Measurements from ENCODE around the gene HGS. TPM values are rescaled to one million over a fixed set of nuclear protein-coding genes. Genes with fewer than 3 reads are reported as not detected.

The HGS gene
- total RNA-seq, 4 donors from 2014 or later = 48.2 to 86.8 (median 84.0) TPM

DNA sequence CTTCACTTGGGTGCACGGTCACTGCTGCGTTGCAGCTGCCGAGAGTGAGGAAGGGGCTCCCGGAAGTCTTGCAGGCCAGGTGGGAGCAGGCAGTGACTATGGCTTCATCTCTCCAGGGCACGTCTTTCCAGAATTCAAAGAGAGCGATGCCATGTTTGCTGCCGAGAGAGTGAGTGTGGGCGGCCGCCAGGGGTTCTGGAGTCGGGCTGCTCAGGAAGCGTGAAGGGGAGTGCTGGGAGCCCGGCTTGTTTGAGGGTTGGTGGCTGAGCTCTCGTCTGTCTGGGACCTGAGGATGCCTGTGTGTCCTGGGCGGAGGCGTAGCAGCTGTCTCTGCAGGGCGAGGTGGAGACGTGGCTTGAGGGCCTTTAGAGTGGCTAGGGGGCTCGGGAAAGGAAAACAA, 6.3 kb downstream of the HGS start:
- Histone ChIP-seq H3K27ac (no peak overlapping the region), H3K4me1 (peaks cover 15 to 45% (median 18%) of the 10 kb centered on the region in 3 donors), H3K9me3 (no peaks in the 10 kb centered on the region), H3K27me3 (no peaks in the 10 kb centered on the region), H3K36me3 (peaks cover 84 to 99% (median 85%) of the 10 kb centered on the region in 3 donors), H3K4me3 (no peak overlapping the region)
- WGBS, 2 donors = 90 to 96% methylated on average over 2 to 8 of the region's 18 CpGs
- intact Hi-C loops (cut with DNase I) = no loop called here
- TF ChIP-seq POLR2A (IDR thresholded peaks at IDR 0.05) = no peak
- TF ChIP-seq, protein P1, sequence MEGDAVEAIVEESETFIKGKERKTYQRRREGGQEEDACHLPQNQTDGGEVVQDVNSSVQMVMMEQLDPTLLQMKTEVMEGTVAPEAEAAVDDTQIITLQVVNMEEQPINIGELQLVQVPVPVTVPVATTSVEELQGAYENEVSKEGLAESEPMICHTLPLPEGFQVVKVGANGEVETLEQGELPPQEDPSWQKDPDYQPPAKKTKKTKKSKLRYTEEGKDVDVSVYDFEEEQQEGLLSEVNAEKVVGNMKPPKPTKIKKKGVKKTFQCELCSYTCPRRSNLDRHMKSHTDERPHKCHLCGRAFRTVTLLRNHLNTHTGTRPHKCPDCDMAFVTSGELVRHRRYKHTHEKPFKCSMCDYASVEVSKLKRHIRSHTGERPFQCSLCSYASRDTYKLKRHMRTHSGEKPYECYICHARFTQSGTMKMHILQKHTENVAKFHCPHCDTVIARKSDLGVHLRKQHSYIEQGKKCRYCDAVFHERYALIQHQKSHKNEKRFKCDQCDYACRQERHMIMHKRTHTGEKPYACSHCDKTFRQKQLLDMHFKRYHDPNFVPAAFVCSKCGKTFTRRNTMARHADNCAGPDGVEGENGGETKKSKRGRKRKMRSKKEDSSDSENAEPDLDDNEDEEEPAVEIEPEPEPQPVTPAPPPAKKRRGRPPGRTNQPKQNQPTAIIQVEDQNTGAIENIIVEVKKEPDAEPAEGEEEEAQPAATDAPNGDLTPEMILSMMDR (IDR thresholded peaks at IDR 0.05) = no peak
- no peak for DNase-seq

DNA sequence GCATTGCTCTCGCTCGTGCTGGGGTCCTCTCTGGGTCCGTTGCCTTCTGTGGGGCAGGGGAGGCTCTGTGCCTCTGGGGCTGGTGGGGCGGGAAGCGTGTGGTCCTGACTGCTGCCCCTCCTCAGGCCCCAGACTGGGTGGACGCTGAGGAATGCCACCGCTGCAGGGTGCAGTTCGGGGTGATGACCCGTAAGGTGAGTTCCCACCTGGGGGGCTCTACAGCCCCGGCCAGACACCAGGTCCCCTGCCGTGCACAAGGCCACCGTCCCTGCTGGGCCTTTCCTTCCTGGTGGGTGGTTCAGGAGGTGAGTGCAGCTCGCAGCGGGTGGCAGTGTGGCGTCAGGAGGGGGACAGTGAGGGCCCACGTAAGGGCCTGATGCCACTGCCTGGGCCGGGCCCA, 6.7 kb downstream of the HGS start:
- WGBS, 2 donors = 91% methylated on average over 4 of the region's 17 CpGs; no CpG with 5 or more reads in 1 of the 2 donors
- H3K27me3 ChIP-seq = no peaks in the 10 kb centered on the region
- DNase-seq = no peak
- H3K4me1 ChIP-seq = peaks cover 11 to 40% (median 14%) of the 10 kb centered on the region in 3 donors
- H3K27ac ChIP-seq = no peak overlapping the region
- H3K9me3 ChIP-seq = no peaks in the 10 kb centered on the region
- no peak overlapping the region for H3K4me3 ChIP-seq
- H3K36me3 ChIP-seq = peaks cover 88 to 100% (median 90%) of the 10 kb centered on the region in 3 donors
- intact Hi-C loops (cut with DNase I) = no loop called here
- no peak for TF ChIP-seq POLR2A (IDR thresholded peaks at IDR 0.05)

DNA sequence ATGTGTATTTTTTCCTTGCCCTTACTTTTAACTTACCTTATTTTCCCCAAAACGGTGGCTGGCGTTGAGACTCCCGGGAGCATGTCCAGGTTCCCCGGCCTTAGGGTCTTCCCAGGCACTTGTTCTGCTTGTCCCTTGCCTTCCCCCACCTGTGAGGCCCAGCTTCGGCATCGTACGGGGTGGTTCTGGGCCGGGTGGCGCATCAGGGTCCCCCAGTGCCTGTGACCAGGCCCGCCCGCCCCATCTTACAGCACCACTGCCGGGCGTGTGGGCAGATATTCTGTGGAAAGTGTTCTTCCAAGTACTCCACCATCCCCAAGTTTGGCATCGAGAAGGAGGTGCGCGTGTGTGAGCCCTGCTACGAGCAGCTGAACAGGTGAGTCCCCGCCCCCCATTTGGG, 7.4 kb downstream of the HGS start:
- Histone ChIP-seq H3K4me1 (peaks cover 8 to 34% (median 12%) of the 10 kb centered on the region in 3 donors), H3K4me3 (no peak overlapping the region), H3K27me3 (no peaks in the 10 kb centered on the region), H3K9me3 (no peaks in the 10 kb centered on the region), H3K27ac (no peak overlapping the region), H3K36me3 (peaks cover 88 to 100% (median 94%) of the 10 kb centered on the region in 3 donors)
- intact Hi-C loops (cut with DNase I) = no loop called here
- TF ChIP-seq, protein P1 (IDR thresholded peaks at IDR 0.05) = no peak
- no peak for TF ChIP-seq POLR2A (IDR thresholded peaks at IDR 0.05)
- 82 to 88% methylated on average over 4 to 14 of the region's 18 CpGs for WGBS, 2 donors
- no peak for DNase-seq

DNA sequence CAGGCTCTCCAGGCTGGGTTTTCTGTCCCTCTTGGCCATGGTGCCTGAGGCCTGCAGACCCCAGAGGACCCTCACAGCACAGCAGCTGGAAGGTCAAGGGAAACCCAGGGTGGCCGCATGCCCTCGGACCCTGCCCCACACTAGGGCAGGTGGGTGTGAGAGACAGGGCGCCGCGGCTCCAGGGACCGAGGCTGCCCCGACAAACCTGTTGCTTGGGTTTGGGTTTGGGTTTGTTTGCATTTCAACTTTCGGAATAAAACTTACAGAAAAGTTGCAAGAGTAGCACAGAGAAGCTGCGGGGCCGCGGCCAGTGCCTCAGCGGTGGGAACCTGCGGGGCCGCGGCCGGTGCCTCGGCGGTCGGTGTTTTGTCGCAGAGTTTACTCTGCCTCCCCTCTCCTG, 7.8 kb downstream of the HGS start:
- intact Hi-C loops (cut with DNase I) = no loop called here
- DNase-seq = no peak

DNA sequence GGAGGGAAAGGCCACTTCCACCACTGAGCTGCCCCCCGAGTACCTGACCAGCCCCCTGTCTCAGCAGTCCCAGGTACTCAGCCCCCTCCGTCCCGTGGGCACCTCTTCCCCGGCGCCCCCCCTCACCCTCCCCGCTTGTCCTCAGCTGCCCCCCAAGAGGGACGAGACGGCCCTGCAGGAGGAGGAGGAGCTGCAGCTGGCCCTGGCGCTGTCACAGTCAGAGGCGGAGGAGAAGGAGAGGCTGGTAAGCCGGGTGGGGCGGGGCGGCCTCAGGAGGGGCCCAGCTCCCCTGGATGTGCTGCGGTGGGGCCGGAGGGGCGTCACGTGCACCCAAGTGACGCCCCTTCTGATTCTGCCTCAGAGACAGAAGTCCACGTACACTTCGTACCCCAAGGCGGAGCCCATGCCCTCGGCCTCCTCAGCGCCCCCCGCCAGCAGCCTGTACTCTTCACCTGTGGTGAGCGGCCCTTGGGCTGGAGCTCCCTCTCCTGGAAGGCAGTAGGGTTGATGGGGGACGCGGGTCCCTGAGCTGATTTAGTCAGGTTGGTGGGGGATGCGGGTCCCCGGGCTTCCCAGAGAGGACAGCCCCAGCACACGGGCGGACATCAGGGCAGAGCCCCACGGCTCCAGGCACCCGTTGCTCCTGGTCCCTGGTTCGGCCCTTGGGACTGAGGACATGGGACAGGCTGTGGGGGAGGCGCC, 9.8 kb downstream of the HGS start:
- TF ChIP-seq, protein P1 (IDR thresholded peaks at IDR 0.05) = no peak
- TF ChIP-seq POLR2A (IDR thresholded peaks at IDR 0.05) = no peak
- H3K27ac ChIP-seq = no peak overlapping the region
- H3K4me3 ChIP-seq = no peak overlapping the region
- peaks cover 85 to 100% (median 88%) of the 10 kb centered on the region in 3 donors for H3K36me3 ChIP-seq
- no peak for DNase-seq
- intact Hi-C loops (cut with DNase I) = no loop called here
- H3K27me3 ChIP-seq = no peaks in the 10 kb centered on the region
- peaks cover under 1 to 12% (median 4%) of the 10 kb centered on the region in 3 donors for H3K4me1 ChIP-seq
- H3K9me3 ChIP-seq = no peaks in the 10 kb centered on the region
- 90% methylated on average over 2 of the region's 35 CpGs; no CpG with 5 or more reads in 1 of the 2 donors for WGBS, 2 donors

More for the DNA sequence above, 7.8 kb downstream of the HGS start:
- Histone ChIP-seq H3K4me1 (peaks cover 8 to 30% (median 12%) of the 10 kb centered on the region in 3 donors), H3K9me3 (no peaks in the 10 kb centered on the region), H3K27me3 (no peaks in the 10 kb centered on the region), H3K27ac (no peak overlapping the region), H3K4me3 (no peak overlapping the region), H3K36me3 (peaks cover 88 to 100% (median 94%) of the 10 kb centered on the region in 3 donors)
- WGBS, 2 donors = 93 to 99% methylated on average over 9 to 13 of the region's 20 CpGs
- no peak for TF ChIP-seq POLR2A (IDR thresholded peaks at IDR 0.05)
- TF ChIP-seq, protein P1 (IDR thresholded peaks at IDR 0.05) = no peak

Measured in esophagus squamous epithelium (tissue), 5 donors.